IMR-90 (cell line): ENCODE data around the gene C17orf67.

ENCODE experiments used
- BHLHE40 ChIP-seq: fragments of 150-350 bp; IDR thresholded peaks from 2 replicates; pipeline ENCODE4 v1.6.1; 2016; ENCODE audit warnings: mild to moderate bottlenecking, low read depth, low read length
- CEBPB ChIP-seq: IDR thresholded peaks from 2 replicates; pipeline ENCODE4 v1.6.1; 2012; ENCODE audit warnings: low read depth, low read length, improper control_type of control experiment
- CHD1 ChIP-seq: IDR thresholded peaks from 2 replicates; pipeline ENCODE4 v1.6.1; 2012; ENCODE audit warnings: low read depth, low read length, improper control_type of control experiment
- MAFK ChIP-seq: IDR thresholded peaks from 2 replicates; pipeline ENCODE4 v1.6.1; 2012; ENCODE audit warnings: low read depth, low read length, improper control_type of control experiment
- MAZ ChIP-seq: IDR thresholded peaks from 2 replicates; pipeline ENCODE4 v1.6.1; 2012; ENCODE audit warnings: low read depth, mild to moderate bottlenecking, low read length, improper control_type of control experiment, moderate library complexity, borderline replicate concordance
- MXI1 ChIP-seq: IDR thresholded peaks from 2 replicates; pipeline ENCODE4 v1.6.1; 2012; ENCODE audit warnings: low read depth, mild to moderate bottlenecking, low read length, moderate library complexity, borderline replicate concordance
- NFE2L2 ChIP-seq: fragments of 150-350 bp; IDR thresholded peaks from 2 replicates; pipeline ENCODE4 v1.6.1; 2016; ENCODE audit warnings: low read depth, mild to moderate bottlenecking, low read length
- POLR2A ChIP-seq: IDR thresholded peaks from 2 replicates; pipeline ENCODE4 v1.6.1; 2012; ENCODE audit warnings: mild to moderate bottlenecking, low read depth, low read length
- RAD21 ChIP-seq: IDR thresholded peaks from 2 replicates; pipeline ENCODE4 v1.6.1; 2012; ENCODE audit warnings: low read length, improper control_type of control experiment
- RCOR1 ChIP-seq: IDR thresholded peaks from 2 replicates; pipeline ENCODE4 v1.6.1; 2012; ENCODE audit warnings: mild to moderate bottlenecking, low read length, improper control_type of control experiment; ENCODE audit not compliant: insufficient replicate concordance
- RFX5 ChIP-seq: IDR thresholded peaks from 2 replicates; pipeline ENCODE4 v1.8.0; 2012; ENCODE audit warnings: low read depth, mild to moderate bottlenecking, low read length, moderate library complexity
- SMC3 ChIP-seq: fragments of 150-350 bp; IDR thresholded peaks from 2 replicates; pipeline ENCODE4 v1.6.1; 2016; ENCODE audit warnings: low read depth, mild to moderate bottlenecking, antibody characterized with exemption, low read length, moderate library complexity
- TF ChIP-seq, protein P1 (sequence below): conservative IDR thresholded peaks from 2 replicates; pipeline ENCODE4 v1.5.1; 2012; ENCODE audit warnings: mild to moderate bottlenecking, low read depth, low read length, improper control_type of control experiment
- TF ChIP-seq, protein P2 (sequence below): fragments of 150-350 bp; IDR thresholded peaks from 2 replicates; pipeline ENCODE4 v1.6.1; 2016; ENCODE audit warnings: low read depth, mild to moderate bottlenecking, low read length, moderate library complexity, borderline replicate concordance

DNA sequence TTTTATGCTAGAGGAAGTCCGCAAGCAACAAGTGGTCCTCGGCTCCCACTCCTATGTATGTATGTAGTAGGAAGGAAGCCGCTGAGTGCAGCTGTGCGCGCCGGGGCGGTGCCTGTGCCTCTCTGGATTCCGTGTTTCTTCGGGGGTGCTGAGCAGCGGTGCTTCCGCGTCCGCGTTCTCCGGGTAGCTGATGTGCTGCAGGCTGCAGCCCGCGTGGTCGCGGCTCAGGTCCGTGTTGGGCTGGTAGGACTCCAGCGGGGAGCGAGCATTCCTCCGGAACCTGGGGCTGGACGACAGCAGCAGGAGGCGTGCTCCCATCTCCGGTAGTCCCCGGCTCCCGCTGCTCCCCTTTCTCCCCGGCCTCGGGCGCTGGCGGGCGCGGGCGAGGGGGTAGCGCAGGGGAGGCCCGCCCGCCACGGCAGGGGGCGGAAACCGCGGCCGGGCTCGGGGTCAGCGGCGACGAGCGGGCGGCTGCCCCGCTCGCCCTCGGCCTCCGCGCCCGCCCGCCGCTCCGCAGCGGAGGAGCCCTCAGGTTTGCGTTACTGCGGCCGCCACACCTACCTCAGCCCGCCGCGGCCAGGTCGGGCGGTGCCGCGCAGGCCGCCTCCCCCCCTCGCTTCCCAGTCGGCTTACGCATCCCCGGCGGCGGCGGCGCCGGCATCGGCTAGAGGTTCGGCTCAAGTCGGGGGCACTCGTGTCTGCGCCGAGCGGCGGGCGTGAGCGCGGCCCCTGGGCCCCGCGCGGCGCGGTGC lies 487 bp downstream of the C17orf67 start:
- TF ChIP-seq, protein P1, sequence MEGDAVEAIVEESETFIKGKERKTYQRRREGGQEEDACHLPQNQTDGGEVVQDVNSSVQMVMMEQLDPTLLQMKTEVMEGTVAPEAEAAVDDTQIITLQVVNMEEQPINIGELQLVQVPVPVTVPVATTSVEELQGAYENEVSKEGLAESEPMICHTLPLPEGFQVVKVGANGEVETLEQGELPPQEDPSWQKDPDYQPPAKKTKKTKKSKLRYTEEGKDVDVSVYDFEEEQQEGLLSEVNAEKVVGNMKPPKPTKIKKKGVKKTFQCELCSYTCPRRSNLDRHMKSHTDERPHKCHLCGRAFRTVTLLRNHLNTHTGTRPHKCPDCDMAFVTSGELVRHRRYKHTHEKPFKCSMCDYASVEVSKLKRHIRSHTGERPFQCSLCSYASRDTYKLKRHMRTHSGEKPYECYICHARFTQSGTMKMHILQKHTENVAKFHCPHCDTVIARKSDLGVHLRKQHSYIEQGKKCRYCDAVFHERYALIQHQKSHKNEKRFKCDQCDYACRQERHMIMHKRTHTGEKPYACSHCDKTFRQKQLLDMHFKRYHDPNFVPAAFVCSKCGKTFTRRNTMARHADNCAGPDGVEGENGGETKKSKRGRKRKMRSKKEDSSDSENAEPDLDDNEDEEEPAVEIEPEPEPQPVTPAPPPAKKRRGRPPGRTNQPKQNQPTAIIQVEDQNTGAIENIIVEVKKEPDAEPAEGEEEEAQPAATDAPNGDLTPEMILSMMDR, result no peak
- TF ChIP-seq SMC3 (no peak), CEBPB (no peak), RAD21 (no peak), POLR2A (no peak), RCOR1 (peak; percentile 28), CHD1 (no peak), RFX5 (no peak), MAZ (peak; percentile 13; the same call in 1 of the 2 replicates), NFE2L2 (no peak), MAFK (no peak), MXI1 (peak; percentile 71), BHLHE40 (no peak)
- TF ChIP-seq, protein P2, sequence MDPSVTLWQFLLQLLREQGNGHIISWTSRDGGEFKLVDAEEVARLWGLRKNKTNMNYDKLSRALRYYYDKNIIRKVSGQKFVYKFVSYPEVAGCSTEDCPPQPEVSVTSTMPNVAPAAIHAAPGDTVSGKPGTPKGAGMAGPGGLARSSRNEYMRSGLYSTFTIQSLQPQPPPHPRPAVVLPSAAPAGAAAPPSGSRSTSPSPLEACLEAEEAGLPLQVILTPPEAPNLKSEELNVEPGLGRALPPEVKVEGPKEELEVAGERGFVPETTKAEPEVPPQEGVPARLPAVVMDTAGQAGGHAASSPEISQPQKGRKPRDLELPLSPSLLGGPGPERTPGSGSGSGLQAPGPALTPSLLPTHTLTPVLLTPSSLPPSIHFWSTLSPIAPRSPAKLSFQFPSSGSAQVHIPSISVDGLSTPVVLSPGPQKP, result no peak
